Left lung (tissue), 14 donors: Measurements from ENCODE around the gene PRSS27. TPM values are rescaled to one million over a fixed set of nuclear protein-coding genes. Genes with fewer than 3 reads are reported as not detected.
A peak's percentile ranks its signal among the peaks of the same experiment; 100 is the strongest.

ENCODE experiments used
- ATAC-seq: fragments of 200-7000 bp; cut with Tn5 transposase; one replicate; pipeline ENCODE4 v1.9.1; 2020; ENCODE audit warnings: moderate library complexity
- DNase-seq, 4 donors: peaks; one replicate each; pipeline ENCODE4 v3.0.0-alpha.2; 2013 to 2020
- H3K27ac ChIP-seq, 2 donors: fragments of 200-600 bp; sonication (generic) in 1 of 2; one replicate each; pipeline versions ENCODE4 v1.5.0 to v1.8.0; 2020 to 2021
- H3K27me3 ChIP-seq, 2 donors: fragments of 200-600 bp; sonication (generic) in 1 of 2; one replicate each; pipeline versions ENCODE4 v1.5.0 to v1.8.0; 2020 to 2021
- H3K36me3 ChIP-seq, 2 donors: fragments of 200-600 bp; sonication (generic) in 1 of 2; one replicate each; pipeline versions ENCODE4 v1.5.0 to v1.8.0; 2020 to 2021
- H3K4me1 ChIP-seq, 2 donors: fragments of 200-600 bp; one replicate each; pipeline ENCODE4 v1.8.0; 2021
- H3K4me3 ChIP-seq, 2 donors: fragments of 200-600 bp; sonication (generic) in 1 of 2; one replicate each; pipeline versions ENCODE4 v1.5.0 to v1.8.0; 2020 to 2021; ENCODE audit warnings: mild to moderate bottlenecking in 1 of 2
- H3K9me3 ChIP-seq, 2 donors: fragments of 200-600 bp; sonication (generic) in 1 of 2; one replicate each; pipeline versions ENCODE4 v1.5.0 to v1.8.0; 2020 to 2021
- CTCF ChIP-seq, 2 donors: fragments of 200-600 bp; sonication (generic) in 1 of 2; IDR thresholded peaks; one replicate each; pipeline versions ENCODE4 v1.5.0 to v1.8.0; 2021; ENCODE audit warnings: antibody characterized with exemption in 2 of 2
- intact Hi-C, 2 donors: fragments of 100-400 bp; cut with DNase I; formaldehyde crosslinking; loops; one replicate each; pipeline versions ENCODE4 v1.11.2 to v1.14.2; 2022
- long read RNA-seq, 12 donors: library from polyadenylated mRNA in 2 of 12; unstranded in 2 of 12; transcript quantifications; one replicate each; pipeline ENCODE4 v2.0.0 and lab custom pipeline, GENCODE V29; 2019 to 2026
- polyA plus RNA-seq, 6 donors: library from polyadenylated mRNA; unstranded; fragments of 120-200 nt; gene quantifications; one replicate each; pipeline ENCODE4 v1.2.1, GENCODE V29; 2013; ENCODE audit not compliant: insufficient read length in 6 of 6
- total RNA-seq, 2 donors: library from RNA; stranded (reverse); fragmentation: NEBNext Ultra II Directional; extraction: Animal tissue kit (Norgen Biotek cat#: 25700); gene quantifications; one replicate each; pipeline ENCODE4 v1.2.1, GENCODE V29; 2021
- donor health status: DM: no; HTN: yes; CAD: no.
- donor health status: DM: no; HTN: no; CAD: no.

PRSS27 gene
- total RNA-seq (under 1 TPM; 0.45 to 0.70 TPM), polyA plus RNA-seq (1 to 10 TPM; 1.9 to 3.3 (median 2.5) TPM)
- long read RNA-seq, donor 1: 0 reads
- long read RNA-seq, donor 2, partial matches to known transcripts: 0 of 4 reads
- long read RNA-seq, donor 2, other reads (novel, unspliced or antisense): 0 of 4 reads
- long read RNA-seq, donor 3: 0 reads
- long read RNA-seq, donor 4: 0 reads
- long read RNA-seq, donor 5, partial matches to known transcripts: 0 of 3 reads
- long read RNA-seq, donor 5, other reads (novel, unspliced or antisense): 0 of 3 reads
- long read RNA-seq, donor 6, partial matches to known transcripts: 0 of 1 reads
- long read RNA-seq, donor 6, other reads (novel, unspliced or antisense): 0 of 1 reads
- long read RNA-seq, donor 7, partial matches to known transcripts: 0 of 1 reads
- long read RNA-seq, donor 7, other reads (novel, unspliced or antisense): 0 of 1 reads
- long read RNA-seq, donor 8, partial matches to known transcripts: 0 of 2 reads
- long read RNA-seq, donor 8, other reads (novel, unspliced or antisense): 0 of 2 reads
- long read RNA-seq, donor 9: 0 reads
- long read RNA-seq, donor 10: 0 reads
- long read RNA-seq, donor 11: 0 reads
- long read RNA-seq, donor 12, partial matches to known transcripts: 0 of 2 reads
- long read RNA-seq, donor 12, other reads (novel, unspliced or antisense): 0 of 2 reads

GRCh38 chr16:2720064-2720457 is at the start of gene PRSS27:
Gene PRSS27 (minus strand): TSS chr16:2720224. CDS start chr16:2720160, 64 bp downstream.
- Histone ChIP-seq H3K36me3 (no peaks in the 10 kb centered on the region), H3K4me3 (peak within 1 kb of the TSS; percentile 51 to 60), H3K27ac (peak within 1 kb of the TSS; percentile 56 to 81), H3K4me1 (peaks cover 4 to 29% of the 10 kb centered on the region in 2 donors), H3K27me3 (peaks cover 0 to 27% of the 10 kb centered on the region in 2 donors), H3K9me3 (no peaks in the 10 kb centered on the region)
- intact Hi-C loops: no loop called here
- no peak for TF ChIP-seq CTCF (IDR thresholded peaks at IDR 0.05)
- ATAC-seq (no peak), DNase-seq (peak in 1 of 4 donors; percentile 80)

- TF ChIP-seq CTCF (IDR thresholded peaks at IDR 0.05): no peak
- H3K4me1 ChIP-seq: peaks cover 0 to 13% of the 10 kb centered on the region in 2 donors
- intact Hi-C loops: no loop called here
- H3K9me3 ChIP-seq: no peaks in the 10 kb centered on the region
- no peak overlapping the region for H3K4me3 ChIP-seq
- H3K27ac ChIP-seq: no peak overlapping the region
- DNase-seq: peak in 1 of 4 donors; percentile 60
- ATAC-seq: peak; percentile 85
- H3K27me3 ChIP-seq: no peaks in the 10 kb centered on the region
- peaks cover 5 to 100% of the 10 kb centered on the region in 2 donors for H3K36me3 ChIP-seq
Measured at GRCh38 chr16:2769675-2770056, 49.6 kb upstream of the PRSS27 start.

GRCh38 chr16:2769100-2769529 is 49.1 kb upstream of the PRSS27 start:
- no peak for ATAC-seq
- H3K27me3 ChIP-seq: no peaks in the 10 kb centered on the region
- intact Hi-C loops: no loop called here

GRCh38 chr16:2768403-2769089 is 48.5 kb upstream of the PRSS27 start:
- Histone ChIP-seq H3K27me3 (no peaks in the 10 kb centered on the region), H3K36me3 (peaks cover 5 to 100% of the 10 kb centered on the region in 2 donors), H3K9me3 (no peaks in the 10 kb centered on the region), H3K27ac (no peak overlapping the region), H3K4me1 (peaks cover 0 to 6% of the 10 kb centered on the region in 2 donors), H3K4me3 (no peak overlapping the region)
- TF ChIP-seq CTCF (IDR thresholded peaks at IDR 0.05): no peak
- ATAC-seq (no peak), DNase-seq (no peak)
- intact Hi-C loops: no loop called here

More at GRCh38 chr16:2769100-2769529, 49.1 kb upstream of the PRSS27 start:
- Histone ChIP-seq H3K4me1 (peaks cover 0 to 7% of the 10 kb centered on the region in 2 donors), H3K27ac (no peak overlapping the region), H3K9me3 (no peaks in the 10 kb centered on the region), H3K4me3 (no peak overlapping the region), H3K36me3 (peaks cover 5 to 100% of the 10 kb centered on the region in 2 donors)
- DNase-seq: no peak
- TF ChIP-seq CTCF (IDR thresholded peaks at IDR 0.05): no peak
